ENCODE data around the gene ATCAY. TPM values are rescaled to one million over a fixed set of nuclear protein-coding genes. Genes with fewer than 3 reads are reported as not detected.
A peak's percentile ranks its signal among the peaks of the same experiment; 100 is the strongest.

The ATCAY gene
- total and polyA plus RNA-seq, 2 of the 4 experiments (the other 2 are of a cell fraction): 0.31 to 0.36 TPM

- intact Hi-C loops (cut with micrococcal nuclease) (no loop called here), dilution Hi-C loops (cut with HindIII; ENCODE audit: low sequenced_read_pairs, unreplicated experiment) (no loop called here), in situ Hi-C loops (cut with MboI; ENCODE audit: low sequenced_read_pairs) (no loop called here)
- ChIA-PET POLR2A (ENCODE audit: unreplicated experiment) (interaction anchor here (0.7 to 1.3 kb wide), 2 partner anchors 10 to 15 kb away, joined by 3 to 10 read pairs; partner anchors contain the start of gene EEF2), CTCF (interaction anchor here (2.2 kb wide), 1 partner anchor 17 kb away, joined by 8 read pairs; no protein-coding TSS in a partner anchor)
- Histone ChIP-seq H4K8ac (ENCODE audit: low read depth in 2 of 2, low read length in 2 of 2) (peak overlapping the region; percentile 75 to 84; a peak in 3 of 4 replicates), H3K9me1 (ENCODE audit: insufficient read depth, low read length) (0 out of 2 replicates have a peak, but pooled peaks cover 16% of the 10 kb centered on the region), H3K4ac (ENCODE audit: low read depth, low read length) (peak overlapping the region; percentile 98), H3K27ac (ENCODE audit: insufficient read depth, low read length) (peak overlapping the region; percentile 99), H3K14ac (replicated peaks; ENCODE audit: low read depth, low read length) (peak overlapping the region; percentile 100), H4K20me1 (ENCODE audit: insufficient read depth, low read length) (peaks cover 74% of the 10 kb centered on the region), H3K27me3 (ENCODE audit: control insufficient read depth, insufficient read depth, low read length) (no peaks in the 10 kb centered on the region), H3K79me1 (ENCODE audit: low read depth in 1 of 2, low read length in 2 of 2) (peaks cover 9 to 42% of the 10 kb centered on the region in 2 experiments; a peak in 3 of 4 replicates), H3K4me3 (ENCODE audit: insufficient read depth, low read depth, low read length) (peak overlapping the region; percentile 81), H3K9ac (ENCODE audit: low read depth, low read length) (peak overlapping the region; percentile 100), H3K4me1 (ENCODE audit: control insufficient read depth, insufficient read depth, low read length) (peaks cover 9% of the 10 kb centered on the region), H2BK20ac (ENCODE audit: low read depth, low read length) (no peak overlapping the region), H3K36me3 (ENCODE audit: control insufficient read depth, insufficient read depth, low read length) (peaks cover 39% of the 10 kb centered on the region), H2BK15ac (ENCODE audit: low read depth, low read length) (peak overlapping the region; percentile 98; the same call in 2 of the 3 replicates), H3K23ac (ENCODE audit: low read depth, low read length) (peak overlapping the region; percentile 99), H3K18ac (ENCODE audit: low read depth, low read length) (peak overlapping the region; percentile 93), H2AK9ac (replicated peaks; ENCODE audit: low read depth, low read length, poor library complexity) (peak overlapping the region; percentile 80), H2BK5ac (ENCODE audit: low read depth, low read length, poor library complexity, severe bottlenecking) (peak overlapping the region; percentile 98), H2AFZ (replicated peaks; ENCODE audit: low read length, poor library complexity) (peak overlapping the region; percentile 75), H3K9me3 (ENCODE audit: control insufficient read depth, insufficient read depth, low read length) (no peaks in the 10 kb centered on the region), H3K56ac (ENCODE audit: extremely low read depth, insufficient read depth, low read length) (peak overlapping the region; percentile 97), H2BK120ac (ENCODE audit: low read depth, low read length) (peak overlapping the region; percentile 90; the same call in 1 of the 2 replicates), H4K5ac (ENCODE audit: low read depth, low read length) (peak overlapping the region; percentile 57; the same call in 1 of the 2 replicates), H3K4me2 (ENCODE audit: low read depth, low read length) (peak overlapping the region; percentile 98), H2AK5ac (ENCODE audit: low read depth, low read length) (peak overlapping the region; percentile 99), H4K91ac (ENCODE audit: insufficient read depth, low read depth, low read length) (peak overlapping the region; percentile 98)
- BruUV-seq (replicated peaks): no TSS peak
- DNase-seq (no peak), ATAC-seq (ENCODE audit: low read depth) (no peak)
- no peak for TF ChIP-seq CTCF (conservative IDR thresholded peaks at IDR 0.05; ENCODE audit: low read depth, low read length)
- TF ChIP-seq CEBPB (IDR thresholded peaks at IDR 0.05; ENCODE audit: low read depth, low read length): peak; percentile 71
- WGBS, 2 experiments (ENCODE audit: extremely low coverage in 2 of 2, insufficient read length in 1 of 2): 1% methylated on average over 16 of the region's 22 CpGs; no CpG with 5 or more reads in 1 of the 2 experiments
Measured at GRCh38 chr19:3970313-3970807, 89.9 kb downstream of the ATCAY start.
